NCI-H2107 treated with DMSO at 0.1 percent for 48 hours (cell line): Measurements from ENCODE around the gene PRPSAP2.
"Not testable (repeated sequence)": the region's sequence is repeated elsewhere in the genome, so short reads cannot be mapped to it uniquely, and the experiment has no call there.

Experiments used
- DNase-seq: peaks from one replicate; lab custom pipeline; 2025; ENCODE audit not compliant: unreplicated experiment; lab: John Stamatoyannopoulos, UW

Gene PRPSAP2

GRCh38 chr17:18857864-18858566, at the start of gene PRPSAP2:
Gene PRPSAP2, plus strand, starts transcription at chr17:18858131. Its CDS starts 7,703 bp downstream, at chr17:18865834.
- peak; percentile 71 for DNase-seq

GRCh38 chr17:18815924-18816323, 42.0 kb upstream of the PRPSAP2 start:
- DNase-seq: not testable (repeated sequence)

DNA sequence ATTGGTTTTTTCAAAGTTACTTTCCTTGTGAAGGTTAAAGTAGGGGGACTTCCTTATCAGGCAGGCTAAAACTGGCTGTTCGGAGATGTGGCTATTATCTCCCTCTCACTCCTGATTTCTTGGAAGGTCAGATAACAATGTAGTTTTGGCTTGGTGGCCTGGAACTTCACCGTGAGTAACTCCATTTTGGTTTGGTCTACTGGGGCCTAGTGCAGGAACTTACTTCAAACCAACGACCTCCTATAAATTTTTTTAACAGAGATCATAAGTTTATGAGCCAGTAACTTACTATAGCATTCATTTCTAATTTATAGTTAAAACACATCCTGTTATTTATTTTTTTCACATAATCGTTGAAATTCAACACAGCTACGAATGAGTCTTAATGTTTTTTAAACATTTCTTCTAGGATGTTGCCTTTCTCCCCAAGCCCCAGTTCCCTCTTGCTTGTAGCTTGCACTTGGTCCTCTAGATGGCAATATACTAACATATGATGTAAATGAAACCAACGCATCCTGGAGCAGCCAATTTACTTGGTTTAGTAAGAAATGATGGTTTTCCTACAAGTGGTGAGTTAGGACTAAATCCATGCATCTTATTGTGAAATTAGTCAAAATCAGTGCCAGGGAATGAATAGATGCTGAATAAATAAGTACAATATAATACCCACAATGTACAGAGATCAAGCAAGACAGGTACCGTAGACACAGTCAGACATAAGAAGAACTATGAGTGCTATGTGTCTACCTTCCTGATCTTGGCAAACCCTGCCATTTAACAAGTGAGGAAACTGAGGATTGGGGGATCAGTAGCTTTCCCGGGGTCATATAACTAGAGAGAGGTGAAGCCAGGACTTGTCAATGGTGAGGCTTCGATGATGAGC, 41.2 kb upstream of the PRPSAP2 start:
- peak; percentile 12 for DNase-seq

- DNase-seq: not testable (repeated sequence)
Observed at GRCh38 chr17:18821430-18821829, 36.5 kb upstream of the PRPSAP2 start.

GRCh38 chr17:18827613-18828012, 30.3 kb upstream of the PRPSAP2 start:
- DNase-seq: not testable (repeated sequence)

DNA sequence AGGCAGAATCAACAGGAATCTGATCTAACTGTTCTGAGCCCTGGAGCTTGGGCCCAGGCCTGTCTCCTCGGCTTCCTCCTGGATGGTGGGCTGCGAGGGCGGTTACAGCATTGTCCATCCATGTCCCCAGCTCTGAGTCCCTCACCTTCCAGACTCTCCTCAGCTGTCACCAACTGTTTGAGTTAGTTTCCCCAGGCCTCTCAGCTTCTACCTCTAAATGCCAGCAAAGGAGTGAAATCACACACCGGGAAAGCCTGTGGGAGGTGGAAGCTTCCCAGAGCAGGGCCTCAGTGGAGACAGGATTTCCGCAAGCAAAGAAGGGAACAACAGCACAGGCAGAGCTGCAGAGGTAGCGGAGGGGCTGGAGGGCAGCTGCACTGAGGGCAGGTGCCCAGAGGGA, 9.4 kb upstream of the PRPSAP2 start:
- no peak for DNase-seq

GRCh38 chr17:18850679-18851078, 7.3 kb upstream of the PRPSAP2 start:
- no peak for DNase-seq

DNA sequence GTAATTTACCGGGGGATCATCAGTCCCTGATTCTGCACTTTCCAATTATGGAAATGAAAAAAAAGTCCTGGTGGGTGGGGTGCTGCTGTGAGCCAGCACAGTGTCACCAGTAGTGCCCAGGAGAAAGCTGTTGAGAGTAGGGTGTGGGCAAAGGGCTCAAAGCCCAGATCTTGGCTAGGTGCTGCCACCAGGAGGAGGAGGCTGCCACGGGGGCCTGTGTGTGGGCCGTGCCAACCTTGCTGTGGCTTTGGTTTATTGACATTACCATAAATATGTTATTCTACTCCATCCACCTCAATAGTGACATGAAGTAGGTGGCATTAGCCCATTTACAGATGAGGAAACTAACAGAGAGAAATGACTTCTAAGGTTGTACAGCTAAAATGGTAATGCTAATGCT, 6.7 kb upstream of the PRPSAP2 start:
- DNase-seq: no peak

DNA sequence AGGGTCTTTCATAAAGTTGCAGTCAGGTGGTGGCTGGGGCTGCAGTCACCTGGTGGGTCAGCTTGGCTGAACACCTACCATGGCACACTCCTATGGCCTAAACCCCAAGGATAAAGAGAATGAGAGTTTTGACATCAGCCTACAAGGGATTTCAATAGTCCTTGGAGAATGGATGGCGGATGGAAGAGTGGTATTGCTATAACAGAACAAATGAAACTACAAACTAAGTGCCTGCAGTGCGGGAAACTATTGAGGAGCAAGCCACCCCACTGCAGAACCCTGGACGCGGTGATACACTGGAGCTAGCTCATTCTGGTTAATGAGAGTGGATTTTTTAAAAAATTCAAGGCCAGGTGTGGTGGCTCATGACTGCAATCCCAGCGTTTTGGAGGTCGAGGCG, 3.0 kb upstream of the PRPSAP2 start:
- DNase-seq: no peak

DNA sequence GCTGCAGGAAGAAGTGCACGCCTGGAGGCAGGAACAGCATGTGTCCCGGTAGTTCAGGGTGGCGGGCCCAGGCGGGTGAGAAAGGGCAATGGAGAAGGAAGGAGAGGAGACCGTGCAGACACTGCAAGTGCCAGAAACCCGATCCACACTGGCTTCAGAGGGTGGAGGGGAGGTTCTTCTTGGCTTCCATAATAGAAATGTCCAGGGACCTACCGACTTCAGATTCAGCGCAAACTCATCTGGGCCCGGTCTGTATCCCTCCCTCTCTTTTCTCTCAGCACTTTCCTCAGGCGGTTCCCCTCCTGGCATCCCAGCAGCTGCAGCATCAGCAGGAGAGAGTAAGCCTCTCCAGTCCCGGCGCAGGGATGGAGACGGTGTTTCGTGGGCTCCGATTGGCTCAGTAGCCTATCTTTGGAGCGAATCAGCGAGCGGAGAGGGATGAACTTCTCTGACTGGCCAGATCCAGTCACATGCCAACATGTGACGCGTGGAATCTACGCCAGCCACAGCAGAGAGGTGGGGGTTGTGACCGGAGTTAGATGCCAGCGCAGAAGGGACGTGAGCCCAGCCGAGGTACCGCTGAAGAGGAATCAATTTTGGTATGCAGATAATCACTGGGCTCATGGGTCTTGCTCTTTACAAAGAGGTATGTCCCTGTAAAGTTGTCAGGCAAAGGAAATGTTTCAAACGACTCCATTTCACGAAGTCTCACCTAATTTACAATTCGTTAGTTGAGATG, 1.9 kb upstream of the PRPSAP2 start:
- peak; percentile 64 for DNase-seq

- no peak for DNase-seq
Observed at GRCh38 chr17:18856570-18856915, 1.4 kb upstream of the PRPSAP2 start.

- no peak for DNase-seq
Observed at GRCh38 chr17:18858567-18859245, 775 bp downstream of the PRPSAP2 start.

GRCh38 chr17:18859256-18859655, 1.3 kb downstream of the PRPSAP2 start:
- no peak for DNase-seq

DNA sequence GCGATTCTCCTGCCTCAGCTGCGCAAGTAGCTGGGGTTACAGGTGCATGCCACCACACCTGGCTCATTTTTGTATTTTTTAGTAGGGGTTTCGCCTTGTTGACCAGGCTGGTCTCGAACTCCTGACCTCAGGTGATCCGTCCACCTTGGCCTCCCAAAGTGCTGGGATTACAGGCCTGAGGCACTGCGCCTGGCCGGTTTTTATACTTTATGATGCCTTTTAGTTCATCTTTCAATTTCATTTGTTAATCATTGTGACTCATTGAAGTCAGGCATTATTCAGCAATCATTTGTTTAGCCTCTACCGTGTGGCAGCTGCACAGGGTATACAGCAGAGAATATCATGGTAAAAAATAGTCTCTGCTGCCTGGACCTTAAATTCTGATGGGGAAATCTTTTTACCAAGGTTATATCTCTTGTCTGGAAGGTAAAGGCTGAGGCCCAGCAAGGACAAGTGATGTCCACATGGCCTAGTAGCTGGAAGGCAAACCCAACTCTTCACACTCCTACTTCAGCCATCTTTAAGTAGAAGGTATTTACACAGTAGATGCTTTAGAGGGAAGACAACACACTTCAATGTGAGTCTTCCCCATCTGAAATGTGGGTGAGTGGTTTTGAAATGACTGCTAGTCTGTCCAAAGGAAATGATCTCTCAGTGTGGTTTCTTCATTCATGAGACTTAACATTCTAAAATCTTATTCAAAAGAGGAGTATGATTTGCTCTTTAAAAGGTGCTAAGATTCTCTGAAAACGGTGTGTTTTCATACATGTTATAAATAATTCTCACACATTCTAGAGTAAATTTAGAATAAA, 2.4 kb downstream of the PRPSAP2 start:
- no peak for DNase-seq

DNA sequence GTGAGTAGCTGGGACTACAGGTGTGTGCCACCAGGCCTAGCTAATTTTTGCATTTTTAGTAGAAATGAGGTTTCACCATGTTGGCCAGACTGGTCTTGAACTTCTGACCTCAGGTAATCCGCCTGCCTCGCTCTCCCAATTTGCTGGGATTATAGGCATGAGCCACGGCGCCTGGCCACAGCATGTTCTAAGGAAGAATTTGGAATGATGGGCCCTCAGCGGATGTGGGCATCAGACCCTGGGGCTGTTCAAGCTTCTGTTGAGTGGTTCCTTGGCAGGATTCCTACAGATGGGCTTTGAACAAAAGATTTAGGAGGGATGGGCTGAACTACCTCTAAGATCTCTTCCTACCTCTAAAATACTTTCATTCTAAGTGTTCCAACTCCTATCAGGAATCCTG, 4.1 kb downstream of the PRPSAP2 start:
- DNase-seq: no peak

GRCh38 chr17:18864996-18865395, 7.1 kb downstream of the PRPSAP2 start:
- DNase-seq: not testable (repeated sequence)

- no peak for DNase-seq
Observed at GRCh38 chr17:18866866-18867813, 9.2 kb downstream of the PRPSAP2 start.

GRCh38 chr17:18877104-18877645, 19.2 kb downstream of the PRPSAP2 start:
- DNase-seq: no peak

DNA sequence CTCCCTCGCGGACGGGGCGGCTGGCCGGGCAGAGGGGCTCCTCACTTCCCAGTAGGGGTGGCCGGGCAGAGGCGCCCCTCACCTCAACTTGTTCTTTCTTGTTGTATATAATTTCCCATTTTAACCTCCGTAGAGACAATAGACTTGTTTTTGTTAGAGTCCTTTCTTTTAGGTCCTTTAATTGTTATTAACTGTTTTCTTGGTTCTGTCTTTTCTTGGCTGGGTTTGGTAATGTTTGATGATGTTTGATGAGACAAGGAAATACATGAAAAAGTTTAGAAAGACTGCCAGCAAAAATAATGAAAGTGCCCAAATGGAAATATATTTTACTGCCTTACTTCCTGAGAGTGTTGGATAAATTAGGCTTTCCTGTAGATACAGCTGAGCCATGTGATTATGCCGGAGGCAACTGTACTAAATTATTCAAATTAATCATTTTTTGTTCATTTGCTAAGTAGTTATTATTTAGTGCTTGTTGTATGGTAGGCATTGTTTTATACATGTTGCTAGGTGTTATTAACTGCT, 30.9 kb downstream of the PRPSAP2 start:
- no peak for DNase-seq
